Thoracic aorta (tissue), 2 donors: ENCODE data around the gene RBKS. TPM values are rescaled to one million over a fixed set of nuclear protein-coding genes. Genes with fewer than 3 reads are reported as not detected.
A peak's percentile ranks its signal among the peaks of the same experiment; 100 is the strongest.

Experiments
- ATAC-seq: fragments of 150-250 bp; one replicate; pipeline ENCODE4 v1.8.0; 2017; ENCODE audit warnings: low read depth; ENCODE audit not compliant: insufficient number of reproducible peaks, low FRiP score
- DNase-seq: peaks from one replicate; pipeline ENCODE4 v3.0.0-alpha.2; 2020; ENCODE audit warnings: low spot score
- H3K27ac ChIP-seq, 2 donors: fragments of 200-600 bp; sonication (generic); 1 replicate in 1 of 2; 2 replicates in 1 of 2; pipeline ENCODE4 v1.5.1; 2016; ENCODE audit warnings: mild to moderate bottlenecking in 2 of 2, moderate library complexity in 2 of 2
- H3K27me3 ChIP-seq: fragments of 200-600 bp; sonication (generic); replicated peaks from 2 replicates; pipeline ENCODE4 v1.6.0; 2016; ENCODE audit warnings: mild to moderate bottlenecking; ENCODE audit not compliant: insufficient read depth
- H3K36me3 ChIP-seq: fragments of 200-600 bp; sonication (generic); one replicate; pipeline ENCODE4 v1.5.1; 2016
- H3K4me1 ChIP-seq, 2 donors: fragments of 200-600 bp; sonication (generic); 1 replicate in 1 of 2; 2 replicates in 1 of 2; pipeline versions ENCODE4 v1.5.1 to v1.6.0; 2016; ENCODE audit warnings: low read depth in 2 of 2, mild to moderate bottlenecking in 1 of 2; ENCODE audit not compliant: control insufficient read depth in 1 of 2
- H3K4me3 ChIP-seq: fragments of 200-600 bp; sonication (generic); 2 replicates; pipeline ENCODE4 v1.5.1; 2016; ENCODE audit warnings: mild to moderate bottlenecking
- H3K9me3 ChIP-seq: fragments of 200-600 bp; sonication (generic); 2 replicates; pipeline ENCODE4 v1.5.1; 2016
- CTCF ChIP-seq: fragments of 200-600 bp; sonication (generic); IDR thresholded peaks from one replicate; pipeline ENCODE4 v1.5.1; 2019; ENCODE audit warnings: antibody characterized with exemption
- total RNA-seq, 2 donors: library from RNA; depleted of rRNA; stranded (reverse); fragments of >200 nt; gene quantifications; one replicate each; pipeline versions ENCODE4 v1.1.0 to v1.2.3, GENCODE V29; 2016

Gene RBKS
- total RNA-seq, 2 donors from 2014 or later = 3.1 to 5.0 TPM

GRCh38 chr2:27763907-27764267, 126.3 kb downstream of the RBKS start:
- TF ChIP-seq CTCF = no peak
- H3K27ac ChIP-seq = no peak overlapping the region

GRCh38 chr2:27762951-27763906, 127.0 kb downstream of the RBKS start:
- Histone ChIP-seq H3K27me3 (no peaks in the 10 kb centered on the region), H3K9me3 (no peaks in the 10 kb centered on the region), H3K36me3 (no peaks in the 10 kb centered on the region), H3K27ac (peak overlapping the region in 1 of 2 donors; percentile 0), H3K4me1 (peaks cover 0 to 12% of the 10 kb centered on the region in 2 donors), H3K4me3 (no peak overlapping the region)
- TF ChIP-seq CTCF = no peak
- DNase-seq = no peak
- ATAC-seq = no peak

More at GRCh38 chr2:27763907-27764267, 126.3 kb downstream of the RBKS start:
- H3K4me3 ChIP-seq = no peak overlapping the region
- ATAC-seq (no peak), DNase-seq (no peak)
- peaks cover 0 to 12% of the 10 kb centered on the region in 2 donors for H3K4me1 ChIP-seq
- no peaks in the 10 kb centered on the region for H3K36me3 ChIP-seq
- H3K9me3 ChIP-seq = no peaks in the 10 kb centered on the region
- H3K27me3 ChIP-seq = no peaks in the 10 kb centered on the region

- Histone ChIP-seq H3K27me3 (no peaks in the 10 kb centered on the region), H3K36me3 (no peaks in the 10 kb centered on the region), H3K9me3 (no peaks in the 10 kb centered on the region), H3K4me3 (no peak overlapping the region), H3K4me1 (peaks cover 15 to 17% of the 10 kb centered on the region in 2 donors), H3K27ac (peak overlapping the region; percentile 57 to 76)
- TF ChIP-seq CTCF = no peak
- no peak for DNase-seq
- no peak for ATAC-seq
Measured at GRCh38 chr2:27756544-27757498, 133.4 kb downstream of the RBKS start.

GRCh38 chr2:27756091-27756490, 134.1 kb downstream of the RBKS start:
- no peak for TF ChIP-seq CTCF
- no peak for ATAC-seq

GRCh38 chr2:27754831-27755230, 135.4 kb downstream of the RBKS start:
- DNase-seq (no peak), ATAC-seq (no peak)
- Histone ChIP-seq H3K4me3 (no peak overlapping the region), H3K9me3 (no peaks in the 10 kb centered on the region), H3K27ac (no peak overlapping the region), H3K27me3 (no peaks in the 10 kb centered on the region), H3K4me1 (peaks cover 15 to 17% of the 10 kb centered on the region in 2 donors), H3K36me3 (no peaks in the 10 kb centered on the region)
- TF ChIP-seq CTCF = no peak

More at GRCh38 chr2:27756091-27756490, 134.1 kb downstream of the RBKS start:
- DNase-seq = no peak
- H3K27ac ChIP-seq = peak overlapping the region; percentile 57 to 76
- H3K4me1 ChIP-seq = peaks cover 15 to 17% of the 10 kb centered on the region in 2 donors
- H3K4me3 ChIP-seq = no peak overlapping the region
- H3K36me3 ChIP-seq = no peaks in the 10 kb centered on the region
- no peaks in the 10 kb centered on the region for H3K9me3 ChIP-seq
- H3K27me3 ChIP-seq = no peaks in the 10 kb centered on the region
